PFSK-1 (cell line): Measurements from ENCODE around the gene NIBAN1.

Source experiments
- FOXP2 ChIP-seq: optimal IDR thresholded peaks from 2 replicates; pipeline ENCODE3; 2011; ENCODE audit warnings: borderline replicate concordance, control low read depth, inconsistent platforms; ENCODE audit not compliant: insufficient read depth; ENCODE audit errors: extremely low read length, extremely low read depth
- POLR2AphosphoS5 ChIP-seq: IDR thresholded peaks from 2 replicates; pipeline ENCODE4 v1.6.1; 2012; ENCODE audit warnings: low read depth, mild to moderate bottlenecking, control low read depth, low read length, moderate library complexity
- REST ChIP-seq, 2 experiments: IDR thresholded peaks; 2 replicates each; pipeline versions ENCODE4 v1.6.1 to v1.8.0; 2011 to 2012; ENCODE audit warnings: low read depth in 2 of 2, low read length in 2 of 2, control low read depth in 1 of 2, inconsistent platforms in 1 of 2, mild to moderate bottlenecking in 1 of 2, moderate library complexity in 1 of 2; ENCODE audit not compliant: insufficient read depth in 1 of 2
- SIN3A ChIP-seq: IDR thresholded peaks from 2 replicates; pipeline ENCODE4 v1.6.1; 2012; ENCODE audit warnings: mild to moderate bottlenecking, low read length, moderate library complexity, borderline replicate concordance; ENCODE audit not compliant: insufficient read depth
- TAF1 ChIP-seq: IDR thresholded peaks from 2 replicates; pipeline ENCODE4 v1.6.1; 2012; ENCODE audit warnings: low read length, control low read depth, borderline replicate concordance; ENCODE audit not compliant: insufficient read depth

- TF ChIP-seq REST (IDR thresholded peaks at IDR 0.05; ENCODE audit: insufficient read depth in 1 of 2, low read depth in 2 of 2, low read length in 2 of 2) (no peak), SIN3A (no peak), TAF1 (no peak), FOXP2 (no peak), POLR2AphosphoS5 (no peak)
These were observed 26.6 kb downstream of the NIBAN1 start for GRCh38 chr1:184947497-184948256.
